HepG2 (cell line): ENCODE results near the gene GRM8. TPM values are rescaled to one million over a fixed set of nuclear protein-coding genes. Genes with fewer than 3 reads are reported as not detected.

ENCODE experiments used
- ATAC-seq: fragments of 200-7000 bp; cut with Tn5 transposase; 3 replicates; pipeline ENCODE4 v1.9.1; 2020; ENCODE audit warnings: mild to moderate bottlenecking, moderate library complexity
- BruUV-seq: library from RNA; stranded (reverse); fragments of 400-500 nt; replicated peaks from 2 replicates; lab custom pipeline; 2021; lab: Mats Ljungman, UMichigan
- CTCF ChIA-PET: fragments of 300-600 bp; formaldehyde crosslinking; extraction: SDS; loops from one replicate; lab custom pipeline; 2021; ENCODE audit warnings: low total read pairs, inconsistent platforms, low intra/inter-chr PET ratio; lab: Yijun Ruan, JAX
- POLR2A ChIA-PET: fragments of 350-600 bp; sonication (Branson Sonifier 250); formaldehyde crosslinking; loops from one replicate; lab custom pipeline; 2020; ENCODE audit warnings: antibody characterized with exemption, inconsistent platforms; lab: Yijun Ruan, JAX
- DNase-seq: peaks from one replicate; pipeline ENCODE4 v3.0.0-alpha.2; 2015; ENCODE audit warnings: low spot score
- FAIRE-seq: peaks from 3 replicates; lab custom pipeline; 2011; peaks lifted over from hg19 to GRCh38; lab: Jason Lieb, UNC
- H2AFZ ChIP-seq: one replicate; pipeline ENCODE4 v1.6.1; 2011; ENCODE audit warnings: low read length, inconsistent platforms
- H3K27ac ChIP-seq: fragments of 300-600 bp; 3 replicates; pipeline ENCODE4 v1.8.0; 2011; ENCODE audit warnings: mixed run types, mild to moderate bottlenecking, mixed read lengths, low read length, inconsistent platforms; ENCODE audit not compliant: insufficient read depth; ENCODE audit errors: extremely low read length
- H3K27me3 ChIP-seq, 2 experiments: fragments of 200-600 bp in 1 of 2; 2 replicates in 1 of 2; 3 replicates in 1 of 2; pipeline versions ENCODE4 v1.6.0 to v1.8.0; 2011; ENCODE audit warnings: low read length in 2 of 2, mild to moderate bottlenecking in 2 of 2, moderate library complexity in 2 of 2, inconsistent platforms in 1 of 2; ENCODE audit not compliant: insufficient read depth in 2 of 2, control insufficient read depth in 1 of 2
- H3K36me3 ChIP-seq, 2 experiments: fragments of 200-600 bp in 1 of 2; replicated peaks in 1 of 2; 2 replicates in 1 of 2; 3 replicates in 1 of 2; pipeline versions ENCODE4 v1.5.1 to v1.8.0; 2011; ENCODE audit warnings: low read length in 2 of 2, inconsistent platforms in 1 of 2; ENCODE audit not compliant: insufficient read depth in 2 of 2, control insufficient read depth in 1 of 2
- H3K4me1 ChIP-seq: 2 replicates; pipeline ENCODE4 v1.5.1; 2012; ENCODE audit warnings: low read length, inconsistent platforms; ENCODE audit not compliant: insufficient read depth
- H3K4me2 ChIP-seq: 2 replicates; pipeline ENCODE4 v1.6.0; 2011; ENCODE audit warnings: low read depth, low read length, inconsistent platforms
- H3K4me3 ChIP-seq, 3 experiments: fragments of 200-600 bp in 1 of 3; sonication (generic), shearing (Covaris generic) in 1 of 3; replicated peaks in 1 of 3; 2 replicates each; pipeline ENCODE4 v1.5.1; 2011 to 2016; ENCODE audit warnings: low read length in 3 of 3, inconsistent platforms in 2 of 3, low read depth in 2 of 3, mild to moderate bottlenecking in 2 of 3, control low read depth in 1 of 3, mixed read lengths in 1 of 3; ENCODE audit not compliant: insufficient read depth in 1 of 3
- H3K79me2 ChIP-seq: one replicate; pipeline ENCODE4 v1.6.1; 2011; ENCODE audit warnings: low read length, inconsistent platforms; ENCODE audit not compliant: insufficient read depth
- H3K9ac ChIP-seq: 2 replicates; pipeline ENCODE4 v1.6.0; 2011; ENCODE audit warnings: mild to moderate bottlenecking, low read depth, low read length, inconsistent platforms; ENCODE audit not compliant: insufficient read depth
- H3K9me3 ChIP-seq: 2 replicates; pipeline ENCODE4 v1.5.1; 2012; ENCODE audit warnings: mild to moderate bottlenecking, low read length
- H4K20me1 ChIP-seq: 2 replicates; pipeline ENCODE4 v1.6.0; 2011; ENCODE audit warnings: inconsistent platforms, mild to moderate bottlenecking, low read length, moderate library complexity; ENCODE audit not compliant: insufficient read depth
- NR2F2 ChIP-seq: IDR thresholded peaks from 2 replicates; pipeline ENCODE4 v1.6.1; 2012; ENCODE audit warnings: low read depth, inconsistent platforms, borderline replicate concordance
- PBX2 ChIP-seq: IDR thresholded peaks from 2 replicates; pipeline ENCODE4 v1.6.1; 2016; ENCODE audit warnings: control low read depth
- PRMT3 ChIP-seq: sonication (generic); formaldehyde crosslinking; IDR thresholded peaks from 2 replicates; pipeline ENCODE4 v1.8.1; 2022; ENCODE audit warnings: low read depth, mild to moderate bottlenecking, moderate library complexity, missing genetic modification reagents, borderline replicate concordance
- REST ChIP-seq, 2 experiments: IDR thresholded peaks; 2 replicates each; pipeline ENCODE4 v1.6.1; 2011 to 2012; ENCODE audit warnings: low read length in 2 of 2, borderline replicate concordance in 1 of 2, low read depth in 1 of 2, mild to moderate bottlenecking in 1 of 2, moderate library complexity in 1 of 2
- SMARCC2 ChIP-seq: fragments of 450-650 bp; IDR thresholded peaks from 2 replicates; pipeline ENCODE4 v1.6.1; 2017; ENCODE audit warnings: antibody characterized with exemption, mild to moderate bottlenecking
- ZNF687 ChIP-seq: sonication (generic); formaldehyde crosslinking; IDR thresholded peaks from 2 replicates; pipeline ENCODE4 v1.5.1; 2020; ENCODE audit warnings: mild to moderate bottlenecking, missing genetic modification reagents, moderate library complexity
- ZNF770 ChIP-seq: sonication (generic); formaldehyde crosslinking; IDR thresholded peaks from 2 replicates; pipeline ENCODE4 v1.5.0; 2020; ENCODE audit warnings: mild to moderate bottlenecking, missing genetic modification reagents
- ZNF773 ChIP-seq: sonication (generic); formaldehyde crosslinking; IDR thresholded peaks from 2 replicates; pipeline ENCODE4 v1.4.0; 2020; ENCODE audit warnings: missing genetic modification reagents, borderline replicate concordance
- WGBS: methylation state at CpG from one replicate; pipeline ENCODE4 v1.1.6; 2017; ENCODE audit warnings: low lambda C conversion rate; 5-methylcytosine and 5-hydroxymethylcytosine counted together
- in situ Hi-C: cut with HindIII; loops from 2 replicates; pipeline ENCODE4 v1.10.0; 2017; ENCODE audit warnings: low pct_unique_long_range_greater_than_20kb; ENCODE audit not compliant: extremely low pct_ligation_motif_present
- intact Hi-C: fragments of 100-400 bp; cut with micrococcal nuclease; formaldehyde crosslinking; loops from one replicate; pipeline ENCODE4 v1.10.0; 2022; ENCODE audit not compliant: unreplicated experiment
- polyA plus RNA-seq, 8 experiments: library from polyadenylated mRNA; depleted of rRNA in 3 of 8; stranded (reverse) in 7 of 8; unstranded in 1 of 8; fragments of >200 nt; fragmentation: Illumina TruSeq in 4 of 8; extraction: Trizol in 4 of 8; gene quantifications; 2 replicates each; pipeline versions ENCODE4 v1.2.1 to v1.2.3, GENCODE V29; 2011 to 2016; ENCODE audit warnings: low read depth in 4 of 8, missing spikeins in 1 of 8, mixed read lengths in 1 of 8; ENCODE audit not compliant: insufficient read depth in 1 of 8
- total RNA-seq, 5 experiments: library from RNA; depleted of rRNA; stranded (reverse); fragments of >200 nt; fragmentation: Illumina TruSeq; extraction: Trizol; gene quantifications; 2 replicates each; pipeline ENCODE4 v1.2.3, GENCODE V29; 2016; ENCODE audit warnings: low read depth in 1 of 5
- TF ChIP-seq, protein P1 (sequence below): sonication (generic); formaldehyde crosslinking; IDR thresholded peaks from 2 replicates; pipeline ENCODE4 v1.5.0; 2020; ENCODE audit warnings: missing genetic modification reagents

Gene GRM8
- total and polyA plus RNA-seq, 2 of the 13 experiments (the other 11 are each of a cell fraction or from before 2014, with no cell fraction given), result not detected

DNA sequence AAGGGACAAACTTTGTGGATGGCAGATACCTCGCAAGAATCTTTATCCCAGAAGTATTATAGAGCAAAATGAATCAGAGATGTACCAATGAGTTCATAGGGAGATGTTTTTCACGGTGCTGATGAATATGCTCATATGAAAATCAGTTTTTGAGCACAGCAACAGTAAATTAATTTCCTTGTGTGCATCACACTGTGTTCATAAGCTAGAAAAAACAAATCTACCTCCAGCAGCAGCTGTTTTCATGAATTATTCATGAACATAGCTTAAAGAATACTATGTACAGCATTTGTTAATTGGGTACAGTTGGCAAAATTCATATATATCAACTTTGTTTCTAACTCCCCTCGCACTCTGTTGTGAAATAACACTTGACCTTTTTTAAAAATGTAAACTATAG is 809.8 kb downstream of the GRM8 start:
- WGBS, result 2% methylated on average over 3 of the region's 3 CpGs
- Histone ChIP-seq H3K9me3 (peaks cover 75% of the 10 kb centered on the region), H3K36me3 (no peaks in the 10 kb centered on the region), H4K20me1 (no peaks in the 10 kb centered on the region), H3K9ac (no peak overlapping the region), H3K27ac (no peak overlapping the region), H3K79me2 (no peaks in the 10 kb centered on the region), H2AFZ (no peak overlapping the region), H3K4me2 (no peak overlapping the region)
- POLR2A ChIA-PET, result no interaction called here
- FAIRE-seq, result no peak
- intact Hi-C loops (no loop called here), in situ Hi-C loops (no loop called here)
- CTCF ChIA-PET, result no interaction called here
- ATAC-seq, result no peak
- no peak for TF ChIP-seq ZNF773 (CRISPR knock-in tag)
- no peak for TF ChIP-seq PBX2 (CRISPR knock-in tag)
- no peak for TF ChIP-seq PRMT3 (CRISPR knock-in tag)
- no peak for TF ChIP-seq ZNF770 (CRISPR knock-in tag)
- no peak for TF ChIP-seq NR2F2
- no peak for TF ChIP-seq ZNF687 (CRISPR knock-in tag)
- no peak for TF ChIP-seq SMARCC2
- no peak for TF ChIP-seq REST (IDR thresholded peaks at IDR 0.05; ENCODE audit: borderline replicate concordance in 1 of 2, low read depth in 1 of 2, low read length in 2 of 2)
- TF ChIP-seq, protein P1, sequence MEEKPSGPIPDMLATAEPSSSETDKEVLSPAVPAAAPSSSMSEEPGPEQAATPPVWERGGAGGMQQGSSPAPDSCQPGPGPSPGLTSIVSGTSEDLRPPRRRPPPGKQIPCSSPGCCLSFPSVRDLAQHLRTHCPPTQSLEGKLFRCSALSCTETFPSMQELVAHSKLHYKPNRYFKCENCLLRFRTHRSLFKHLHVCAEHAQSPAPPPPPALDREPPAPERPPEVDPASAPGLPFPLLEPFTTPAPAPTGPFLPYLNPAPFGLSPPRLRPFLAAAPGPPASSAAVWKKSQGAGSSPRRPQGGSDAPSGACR, result no peak
- TF ChIP-seq, all 625 proteins: peak for 0
- Histone ChIP-seq H3K27me3 (no peaks in the 10 kb centered on the region), H3K4me1 (no peaks in the 10 kb centered on the region), H3K4me3 (no peak overlapping the region)
- DNase-seq, result no peak
- BruUV-seq, result no TSS peak
